Activated CD8-positive, alpha-beta memory T cell treated with anti-CD3 and anti-CD28 coated beads, Interleukin-2, amount 10 ng/mL, durations not matched to agents 7 days and 5 days (primary cell): ENCODE measurements around the gene ATMIN. TPM values are rescaled to one million over a fixed set of nuclear protein-coding genes. Genes with fewer than 3 reads are reported as not detected.

Experiments used
- ATAC-seq: fragments of 150-1000 bp; cut with Tn5 transposase; one replicate; pipeline ENCODE4 v1.10.0; 2021; ENCODE audit warnings: moderate library complexity
- CTCF ChIA-PET: fragments of 350-600 bp; sonication (Branson Sonifier 250); formaldehyde crosslinking; loops from one replicate; lab custom pipeline; 2021; ENCODE audit warnings: antibody characterized with exemption; lab: Charles Lee
- DNase-seq: peaks from one replicate; pipeline ENCODE4 v3.0.0-alpha.2; 2020
- H3K27ac Mint-ChIP-seq: one replicate; pipeline ENCODE4 v1.8.0; 2021; ENCODE audit warnings: mild to moderate bottlenecking, mixed read lengths
- H3K27me3 Mint-ChIP-seq: one replicate; pipeline ENCODE4 v1.8.0; 2021; ENCODE audit warnings: mixed read lengths
- H3K36me3 Mint-ChIP-seq: one replicate; pipeline ENCODE4 v1.8.0; 2021; ENCODE audit warnings: mild to moderate bottlenecking, mixed read lengths
- H3K4me1 Mint-ChIP-seq: one replicate; pipeline ENCODE4 v1.8.0; 2021; ENCODE audit warnings: mixed read lengths
- H3K4me3 Mint-ChIP-seq: one replicate; pipeline ENCODE4 v1.8.0; 2021; ENCODE audit warnings: mild to moderate bottlenecking, moderate library complexity, mixed read lengths
- H3K9me3 Mint-ChIP-seq: one replicate; pipeline ENCODE4 v1.8.0; 2022; ENCODE audit warnings: low read depth, mixed read lengths
- total RNA-seq, 2 experiments: library from RNA; stranded (reverse); gene quantifications; one replicate each; pipeline ENCODE4 v1.2.3, GENCODE V29; 2021

ATMIN gene
- total RNA-seq, 2 experiments from 2014 or later = 20.9 to 27.5 TPM

DNA sequence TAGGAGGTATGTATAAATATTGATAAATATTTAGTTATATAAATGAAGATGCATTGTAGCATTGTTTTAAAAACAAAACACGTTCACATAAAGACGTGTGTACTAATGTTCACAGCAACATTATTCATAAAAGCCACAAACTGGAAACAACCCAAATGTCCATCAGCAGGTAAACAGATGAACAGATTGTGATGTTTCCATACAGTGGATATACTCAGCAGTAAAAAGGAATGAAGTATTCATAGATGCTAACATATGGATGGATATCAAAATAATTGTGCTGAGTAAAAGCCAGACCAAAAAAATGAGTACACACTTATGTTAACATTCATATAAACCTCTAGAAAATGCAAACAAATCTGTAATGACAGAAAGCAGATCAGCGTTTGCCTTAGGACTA lies 22.7 kb upstream of the ATMIN start:
- Mint-ChIP-seq H3K36me3 (peaks cover 70% of the 10 kb centered on the region), H3K27me3 (no peaks in the 10 kb centered on the region), H3K4me3 (no peak overlapping the region), H3K27ac (no peak overlapping the region), H3K4me1 (peaks cover 30% of the 10 kb centered on the region), H3K9me3 (no peaks in the 10 kb centered on the region)
- no peak for DNase-seq
- CTCF ChIA-PET = no interaction called here
- ATAC-seq = no peak

DNA sequence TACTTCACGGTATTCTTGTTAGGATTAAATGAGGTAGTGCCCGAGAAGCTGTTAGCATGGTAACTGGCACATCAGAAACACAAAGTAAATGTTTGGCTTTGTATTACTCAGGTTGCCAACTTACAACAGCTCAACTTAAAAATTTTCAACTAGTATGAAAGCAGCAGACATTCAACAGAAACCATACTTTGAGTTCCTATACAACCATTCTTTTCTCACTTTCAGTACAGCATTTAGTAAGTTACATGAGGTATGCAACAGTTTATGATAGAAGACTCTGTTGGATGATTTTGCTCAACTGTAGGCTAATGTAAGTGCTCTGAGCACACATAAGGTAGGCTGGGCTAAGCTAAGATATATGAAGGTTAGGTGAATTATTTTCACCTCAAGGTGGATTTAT lies 21.0 kb upstream of the ATMIN start:
- CTCF ChIA-PET = interaction anchor here (0.7 to 1.1 kb wide), 2 partner anchors 20 to 21 kb away, joined by 3 to 5 read pairs; partner anchors contain the start of gene ATMIN
- Mint-ChIP-seq H3K36me3 (peaks cover 74% of the 10 kb centered on the region), H3K9me3 (no peaks in the 10 kb centered on the region), H3K4me3 (no peak overlapping the region), H3K27ac (no peak overlapping the region), H3K4me1 (peaks cover 15% of the 10 kb centered on the region), H3K27me3 (no peaks in the 10 kb centered on the region)
- ATAC-seq (peak; percentile 16), DNase-seq (no peak)

DNA sequence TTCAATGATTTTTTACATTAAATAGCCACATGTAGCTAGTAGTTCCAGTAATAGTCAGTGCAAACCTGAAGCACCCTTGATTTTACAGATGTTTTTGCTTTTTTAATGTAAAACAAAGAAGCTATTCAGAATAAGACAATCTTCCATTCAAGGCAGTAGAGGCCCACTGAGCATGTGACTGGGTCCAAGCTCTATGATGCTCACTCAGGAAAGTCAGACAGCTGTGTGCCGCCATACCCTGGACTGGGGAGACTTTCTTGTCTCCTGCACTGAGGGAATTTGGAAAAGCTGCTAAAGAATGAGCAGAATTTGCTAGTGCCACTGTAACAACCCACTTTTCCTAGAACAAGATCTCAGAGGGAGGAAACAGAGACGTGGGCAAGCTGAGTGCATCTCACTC lies 17.1 kb upstream of the ATMIN start:
- no peak for ATAC-seq
- Mint-ChIP-seq H3K27ac (peak overlapping the region; percentile 24), H3K36me3 (peaks cover 72% of the 10 kb centered on the region)

GRCh38 chr16:81026429-81026828 lies 9.2 kb upstream of the ATMIN start:
- no peaks in the 10 kb centered on the region for H3K9me3 Mint-ChIP-seq
- CTCF ChIA-PET = interaction anchor here (0.6 to 2.3 kb wide), 2 partner anchors 9 to 90 kb away, joined by 3 to 8 read pairs; partner anchors contain the start of gene ATMIN
- no peaks in the 10 kb centered on the region for H3K27me3 Mint-ChIP-seq
- H3K36me3 Mint-ChIP-seq = peaks cover 68% of the 10 kb centered on the region
- H3K4me3 Mint-ChIP-seq = no peak overlapping the region
- ATAC-seq = no peak
- no peaks in the 10 kb centered on the region for H3K4me1 Mint-ChIP-seq
- H3K27ac Mint-ChIP-seq = no peak overlapping the region
- no peak for DNase-seq

More for the DNA sequence above, 17.1 kb upstream of the ATMIN start:
- CTCF ChIA-PET = interaction anchor here (1.3 to 2.9 kb wide), 3 partner anchors 13 to 18 kb away, joined by 3 to 17 read pairs (median 3); partner anchors contain the start of gene ATMIN
- Mint-ChIP-seq H3K27me3 (no peaks in the 10 kb centered on the region), H3K4me3 (no peak overlapping the region), H3K9me3 (no peaks in the 10 kb centered on the region), H3K4me1 (peaks cover 5% of the 10 kb centered on the region)
- no peak for DNase-seq

DNA sequence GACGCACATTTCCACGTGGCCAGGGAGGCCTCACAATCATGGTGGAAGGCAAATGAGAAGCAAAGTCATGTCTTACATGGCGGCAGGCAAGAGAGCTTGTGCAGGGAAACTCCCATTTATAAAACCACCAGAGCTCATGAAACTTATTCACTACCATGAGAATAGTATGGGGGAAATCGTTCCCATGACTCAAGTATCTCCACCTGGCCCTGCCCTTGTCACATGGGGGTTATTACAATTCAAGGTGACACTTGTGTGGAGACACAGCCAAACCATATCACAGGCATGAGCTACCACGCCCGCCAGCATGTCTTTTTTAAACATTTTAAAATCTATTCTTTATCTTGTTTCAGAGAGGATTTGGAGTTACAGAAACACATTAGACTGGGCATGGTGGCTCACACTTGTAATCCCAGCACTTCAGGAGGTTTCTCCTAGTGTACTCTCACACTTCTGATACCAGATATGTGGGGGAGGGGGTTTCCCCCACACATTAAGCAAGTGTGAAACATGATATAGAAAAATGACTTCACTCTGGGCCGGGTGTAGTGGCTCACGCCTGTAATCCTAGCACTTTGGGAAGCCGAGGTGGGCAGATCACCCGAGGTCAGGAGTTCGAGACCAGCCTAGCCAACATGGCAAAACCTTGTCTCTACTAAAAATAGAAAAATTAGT lies 5.6 kb upstream of the ATMIN start:
- peaks cover 53% of the 10 kb centered on the region for H3K36me3 Mint-ChIP-seq
- no peaks in the 10 kb centered on the region for H3K9me3 Mint-ChIP-seq
- no peaks in the 10 kb centered on the region for H3K27me3 Mint-ChIP-seq
- H3K4me3 Mint-ChIP-seq = no peak overlapping the region
- no peak for DNase-seq
- no peak for ATAC-seq
- no peak overlapping the region for H3K27ac Mint-ChIP-seq
- no peaks in the 10 kb centered on the region for H3K4me1 Mint-ChIP-seq
- CTCF ChIA-PET = interaction anchor here (1.0 kb wide), 1 partner anchor 26 kb away, joined by 3 read pairs; no protein-coding TSS in a partner anchor

- Mint-ChIP-seq H3K4me1 (peaks cover 20% of the 10 kb centered on the region), H3K36me3 (peaks cover 18% of the 10 kb centered on the region), H3K4me3 (peak overlapping the region; percentile 79), H3K27me3 (no peaks in the 10 kb centered on the region), H3K9me3 (no peaks in the 10 kb centered on the region), H3K27ac (peak overlapping the region; percentile 65)
- CTCF ChIA-PET = interaction anchor here (0.6 to 6.0 kb wide), 40 partner anchors 9 to 853 kb away, joined by 3 to 54 read pairs (median 4); partner anchors contain the start of genes C16orf46, CENPN, CMC2 and GAN
- ATAC-seq (peak; percentile 72), DNase-seq (peak; percentile 61)
Observed at GRCh38 chr16:81035975-81036750, 521 bp downstream of the ATMIN start.

DNA sequence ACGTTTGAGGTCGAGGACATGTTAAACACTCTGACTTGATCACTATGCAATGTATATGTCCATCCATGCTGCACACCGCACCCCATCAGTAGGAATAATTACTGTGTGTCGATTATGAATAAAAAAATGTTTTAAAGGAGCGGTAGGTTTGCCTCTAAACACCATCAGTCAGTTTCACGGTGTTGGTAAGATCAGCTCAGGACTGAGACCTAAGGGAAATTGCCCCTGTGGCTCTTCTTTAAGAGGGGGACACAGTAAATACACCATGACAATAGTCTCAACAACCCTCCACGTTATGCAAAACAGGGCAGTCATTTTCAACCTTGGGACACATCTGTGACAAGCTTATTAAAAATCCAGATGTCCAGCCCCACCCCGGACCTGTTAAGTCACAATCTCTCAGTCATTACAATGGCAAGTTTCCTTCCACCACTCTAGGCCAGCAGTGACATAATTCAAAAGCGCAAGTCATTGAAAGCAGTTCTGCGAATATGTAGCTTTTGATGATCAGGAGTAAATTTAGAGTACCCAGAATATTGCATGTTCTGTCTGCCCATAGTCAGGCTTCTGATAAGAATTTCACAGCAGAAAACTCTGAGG lies 1.2 kb downstream of the ATMIN start:
- Mint-ChIP-seq H3K36me3 (peaks cover 17% of the 10 kb centered on the region), H3K27me3 (no peaks in the 10 kb centered on the region), H3K4me1 (peaks cover 20% of the 10 kb centered on the region), H3K9me3 (no peaks in the 10 kb centered on the region), H3K4me3 (peak overlapping the region; percentile 79), H3K27ac (peak overlapping the region; percentile 65)
- no peak for DNase-seq
- ATAC-seq = no peak
- CTCF ChIA-PET = interaction anchor here (1.0 to 6.0 kb wide), 10 partner anchors 9 to 168 kb away, joined by 3 to 54 read pairs (median 8); partner anchors contain the start of gene C16orf46

DNA sequence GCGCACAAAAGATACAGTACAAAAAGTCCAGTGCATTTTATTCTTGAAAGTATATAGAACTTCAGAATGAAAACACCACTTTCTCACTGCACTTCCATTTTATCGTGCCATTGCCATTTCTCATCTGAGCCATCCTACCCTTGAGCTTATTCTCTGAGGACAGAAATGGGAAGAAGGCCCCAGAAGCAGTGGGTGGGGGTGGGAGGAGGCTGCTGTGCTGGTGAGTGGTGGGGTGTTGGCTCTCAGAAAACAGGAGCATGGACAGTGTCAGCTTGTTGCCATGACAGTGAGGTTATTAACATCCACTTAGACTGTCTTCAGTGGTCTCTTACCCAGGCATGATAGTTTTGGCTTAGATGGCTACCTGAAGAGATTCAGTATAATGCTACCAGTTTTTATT lies 4.5 kb downstream of the ATMIN start:
- CTCF ChIA-PET = no interaction called here
- no peaks in the 10 kb centered on the region for H3K9me3 Mint-ChIP-seq
- H3K4me1 Mint-ChIP-seq = peaks cover 20% of the 10 kb centered on the region
- no peaks in the 10 kb centered on the region for H3K27me3 Mint-ChIP-seq
- DNase-seq (no peak), ATAC-seq (no peak)
- no peak overlapping the region for H3K27ac Mint-ChIP-seq
- no peak overlapping the region for H3K4me3 Mint-ChIP-seq
- H3K36me3 Mint-ChIP-seq = peaks cover 34% of the 10 kb centered on the region

DNA sequence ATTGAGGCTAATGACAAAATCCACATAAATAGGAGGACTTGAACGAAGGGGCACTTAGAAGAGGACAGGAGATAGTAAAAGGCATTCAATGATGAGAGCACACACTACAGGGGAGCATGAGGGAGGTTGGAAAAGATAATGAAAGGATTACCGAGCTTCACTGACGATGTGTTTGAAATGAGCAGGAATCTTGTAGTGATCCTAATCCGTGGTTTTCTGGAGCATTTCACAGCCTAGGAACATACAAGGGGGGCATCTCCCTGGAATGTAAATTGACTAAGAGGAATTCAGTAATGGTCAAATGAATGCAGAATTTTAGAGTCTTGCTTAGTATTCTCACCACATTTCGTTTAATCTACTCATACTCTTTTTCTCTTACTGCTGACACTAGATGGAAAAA lies 5.2 kb downstream of the ATMIN start:
- peaks cover 17% of the 10 kb centered on the region for H3K4me1 Mint-ChIP-seq
- no peak overlapping the region for H3K4me3 Mint-ChIP-seq
- CTCF ChIA-PET = no interaction called here
- DNase-seq (no peak), ATAC-seq (no peak)
- no peak overlapping the region for H3K27ac Mint-ChIP-seq
- H3K36me3 Mint-ChIP-seq = peaks cover 38% of the 10 kb centered on the region
- no peaks in the 10 kb centered on the region for H3K9me3 Mint-ChIP-seq
- H3K27me3 Mint-ChIP-seq = no peaks in the 10 kb centered on the region

DNA sequence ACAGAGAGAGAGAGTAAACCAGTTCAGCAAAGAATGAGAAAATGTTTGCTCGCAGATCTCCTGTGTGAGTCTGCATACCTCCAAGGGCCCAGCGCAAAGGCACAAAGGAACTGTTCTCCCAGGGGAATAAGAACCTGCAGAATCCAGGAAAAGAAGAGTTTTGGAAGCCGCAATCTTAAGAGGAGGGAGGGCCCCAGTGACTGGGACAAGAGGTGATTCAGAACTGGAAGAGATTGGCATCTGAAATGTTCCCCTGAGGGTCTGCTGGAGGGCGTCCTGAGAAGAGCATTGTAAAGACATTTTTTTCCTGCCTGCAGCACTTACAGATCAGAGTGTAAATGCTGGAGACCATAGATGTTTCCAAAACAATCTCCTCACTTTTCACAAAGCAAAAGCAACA lies 6.1 kb downstream of the ATMIN start:
- DNase-seq (no peak), ATAC-seq (no peak)
- CTCF ChIA-PET = interaction anchor here (1.4 kb wide), 1 partner anchor 32 kb away, joined by 3 read pairs; no protein-coding TSS in a partner anchor
- Mint-ChIP-seq H3K4me3 (no peak overlapping the region), H3K4me1 (peaks cover 14% of the 10 kb centered on the region), H3K27ac (no peak overlapping the region), H3K36me3 (peaks cover 39% of the 10 kb centered on the region), H3K27me3 (no peaks in the 10 kb centered on the region), H3K9me3 (no peaks in the 10 kb centered on the region)

GRCh38 chr16:81042821-81043220 lies 7.2 kb downstream of the ATMIN start:
- DNase-seq (no peak), ATAC-seq (no peak)
- H3K9me3 Mint-ChIP-seq = no peaks in the 10 kb centered on the region
- H3K27ac Mint-ChIP-seq = no peak overlapping the region
- peaks cover 5% of the 10 kb centered on the region for H3K4me1 Mint-ChIP-seq
- CTCF ChIA-PET = interaction anchor here (1.4 kb wide), 1 partner anchor 31 kb away, joined by 3 read pairs; no protein-coding TSS in a partner anchor
- no peaks in the 10 kb centered on the region for H3K27me3 Mint-ChIP-seq
- H3K36me3 Mint-ChIP-seq = peaks cover 38% of the 10 kb centered on the region
- H3K4me3 Mint-ChIP-seq = no peak overlapping the region

- no peaks in the 10 kb centered on the region for H3K4me1 Mint-ChIP-seq
- H3K27me3 Mint-ChIP-seq = no peaks in the 10 kb centered on the region
- H3K36me3 Mint-ChIP-seq = peaks cover 3% of the 10 kb centered on the region
- peaks cover 11% of the 10 kb centered on the region for H3K9me3 Mint-ChIP-seq
- no peak overlapping the region for H3K4me3 Mint-ChIP-seq
- ATAC-seq (no peak), DNase-seq (no peak)
- H3K27ac Mint-ChIP-seq = no peak overlapping the region
- CTCF ChIA-PET = no interaction called here
Observed at GRCh38 chr16:81053761-81054160, 18.1 kb downstream of the ATMIN start.
